NB4 (cell line): ENCODE measurements around the gene KLHL18.

ENCODE experiments used
- CTCF ChIP-seq: IDR thresholded peaks from one replicate; pipeline ENCODE4 v1.5.1; 2012; ENCODE audit warnings: low read depth, low read length
- MAX ChIP-seq: IDR thresholded peaks from 2 replicates; pipeline ENCODE4 v1.6.1; 2011; ENCODE audit warnings: low read depth, low read length
- MYC ChIP-seq: IDR thresholded peaks from 2 replicates; pipeline ENCODE4 v1.6.1; 2011; ENCODE audit warnings: low read depth, low read length
- POLR2A ChIP-seq: IDR thresholded peaks from 2 replicates; pipeline ENCODE4 v1.6.1; 2011; ENCODE audit warnings: mild to moderate bottlenecking; ENCODE audit not compliant: insufficient read length; ENCODE audit errors: extremely low read depth

DNA sequence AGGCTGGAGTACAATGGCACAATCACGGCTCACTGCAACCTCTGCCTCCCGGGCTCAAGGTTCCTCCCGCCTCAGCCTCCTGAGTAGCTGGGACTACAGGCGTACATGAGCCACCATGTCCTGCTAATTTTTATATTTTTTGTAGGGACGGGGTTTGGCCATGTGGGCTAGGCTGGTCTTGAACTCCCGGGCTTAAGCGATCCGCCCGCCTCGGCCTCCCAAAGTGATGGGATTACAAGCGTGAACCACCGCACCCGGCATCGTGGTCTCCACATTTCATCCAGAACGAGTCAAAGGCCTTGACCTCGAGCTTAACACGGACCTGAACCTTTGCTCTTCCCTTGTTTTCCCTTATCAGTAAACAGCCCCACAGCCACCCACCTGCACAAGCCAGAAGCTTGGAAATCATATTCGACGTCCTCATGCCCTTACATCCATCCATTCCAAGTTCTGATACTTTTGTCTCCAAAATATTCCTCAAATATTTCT lies 96.7 kb downstream of the KLHL18 start:
- no peak for TF ChIP-seq CTCF
- TF ChIP-seq MYC: no peak
- TF ChIP-seq POLR2A: no peak
- no peak for TF ChIP-seq MAX
